Measurements from ENCODE around the gene YBEY.

DNA sequence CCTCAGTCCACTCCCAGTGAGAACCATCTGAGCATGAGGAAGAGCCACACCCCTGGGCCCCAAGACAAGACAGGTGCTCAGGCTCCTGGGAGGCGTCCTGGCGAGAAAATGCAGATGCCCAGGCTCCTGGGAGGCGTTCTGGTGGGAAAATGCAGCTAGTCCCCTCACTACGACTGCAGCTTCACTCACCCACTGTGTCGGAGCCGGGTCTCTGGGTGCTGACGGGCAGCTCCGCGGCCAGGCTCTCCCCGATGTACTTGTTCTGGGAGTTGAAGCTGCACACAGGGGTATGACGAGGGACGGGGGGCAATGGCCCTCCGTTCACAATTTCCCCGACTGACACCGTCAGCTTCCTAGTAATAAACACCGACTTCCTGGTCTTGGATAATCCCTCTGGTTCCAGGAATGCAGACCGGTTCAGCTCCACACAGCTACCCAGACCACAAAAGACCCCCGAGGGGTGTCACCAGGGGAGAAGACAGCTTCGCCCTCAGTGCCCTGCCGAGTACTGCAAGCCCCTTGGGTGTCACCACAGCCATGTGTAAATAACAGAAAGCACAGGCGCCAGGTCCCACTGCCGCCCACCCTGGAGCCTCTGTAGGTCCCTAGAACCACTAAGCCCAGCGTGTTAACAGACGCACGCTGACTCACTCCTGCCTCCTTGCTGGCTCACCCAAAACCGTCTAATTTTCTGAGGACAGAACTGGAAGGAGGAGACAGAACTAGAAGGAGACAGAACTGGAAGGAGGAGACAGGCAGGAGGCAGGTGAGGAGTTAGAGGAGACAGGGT, 20.2 kb upstream of the YBEY start:
- no peak for TF ChIP-seq EZH2phosphoT487 (IDR thresholded peaks at IDR 0.05; ENCODE audit: borderline replicate concordance)
- TF ChIP-seq, protein P1, sequence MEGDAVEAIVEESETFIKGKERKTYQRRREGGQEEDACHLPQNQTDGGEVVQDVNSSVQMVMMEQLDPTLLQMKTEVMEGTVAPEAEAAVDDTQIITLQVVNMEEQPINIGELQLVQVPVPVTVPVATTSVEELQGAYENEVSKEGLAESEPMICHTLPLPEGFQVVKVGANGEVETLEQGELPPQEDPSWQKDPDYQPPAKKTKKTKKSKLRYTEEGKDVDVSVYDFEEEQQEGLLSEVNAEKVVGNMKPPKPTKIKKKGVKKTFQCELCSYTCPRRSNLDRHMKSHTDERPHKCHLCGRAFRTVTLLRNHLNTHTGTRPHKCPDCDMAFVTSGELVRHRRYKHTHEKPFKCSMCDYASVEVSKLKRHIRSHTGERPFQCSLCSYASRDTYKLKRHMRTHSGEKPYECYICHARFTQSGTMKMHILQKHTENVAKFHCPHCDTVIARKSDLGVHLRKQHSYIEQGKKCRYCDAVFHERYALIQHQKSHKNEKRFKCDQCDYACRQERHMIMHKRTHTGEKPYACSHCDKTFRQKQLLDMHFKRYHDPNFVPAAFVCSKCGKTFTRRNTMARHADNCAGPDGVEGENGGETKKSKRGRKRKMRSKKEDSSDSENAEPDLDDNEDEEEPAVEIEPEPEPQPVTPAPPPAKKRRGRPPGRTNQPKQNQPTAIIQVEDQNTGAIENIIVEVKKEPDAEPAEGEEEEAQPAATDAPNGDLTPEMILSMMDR (conservative IDR thresholded peaks at IDR 0.05; ENCODE audit: low read length), result no peak
